Transverse colon (tissue), 4 donors: ENCODE results near the gene FARP1.

Experiments
- CTCF ChIP-seq, 5 experiments: fragments of 200-600 bp in 3 of 5; fragments of 450-650 bp in 2 of 5; sonication (generic) in 3 of 5; IDR thresholded peaks; 1 replicate in 2 of 5; 2 replicates in 3 of 5; pipeline ENCODE4 v1.5.1; 2016 to 2017; ENCODE audit warnings: antibody characterized with exemption in 5 of 5, inconsistent platforms in 3 of 5, mild to moderate bottlenecking in 2 of 5, moderate library complexity in 1 of 5
- EP300 ChIP-seq: sonication (generic); formaldehyde crosslinking; IDR thresholded peaks from one replicate; pipeline ENCODE4 v1.6.1; 2017; ENCODE audit warnings: antibody characterized with exemption, low read depth
- POLR2A ChIP-seq: fragments of 450-650 bp; IDR thresholded peaks from one replicate; pipeline ENCODE4 v1.6.1; 2016; ENCODE audit warnings: antibody characterized with exemption, mild to moderate bottlenecking, moderate library complexity
- POLR2AphosphoS5 ChIP-seq, 3 donors: sonication (generic); formaldehyde crosslinking; IDR thresholded peaks; one replicate each; pipeline ENCODE4 v1.6.1; 2016; ENCODE audit warnings: antibody characterized with exemption in 3 of 3

GRCh38 chr13:98409281-98409680 is 266.4 kb downstream of the FARP1 start:
- TF ChIP-seq CTCF (IDR thresholded peaks at IDR 0.05) (no peak), POLR2AphosphoS5 (IDR thresholded peaks at IDR 0.05) (no peak), POLR2A (no peak), EP300 (no peak)
